KMS-11 (cell line): ENCODE measurements around the gene CCNE1.

ENCODE experiments used
- H2AFZ ChIP-seq: fragments of 200-600 bp; sonication (generic); 2 replicates; pipeline ENCODE4 v1.6.1; 2016; ENCODE audit warnings: antibody characterized with exemption, mixed run types, low read depth
- H3K27ac ChIP-seq: fragments of 200-600 bp; sonication (generic); 2 replicates; pipeline ENCODE4 v1.6.1; 2016; ENCODE audit warnings: mild to moderate bottlenecking, mixed run types
- H3K27me3 ChIP-seq: fragments of 200-600 bp; sonication (generic); 2 replicates; pipeline ENCODE4 v1.6.1; 2017; ENCODE audit warnings: mild to moderate bottlenecking, low read depth, mixed run types, moderate library complexity; ENCODE audit not compliant: insufficient read depth
- H3K36me3 ChIP-seq: fragments of 200-600 bp; sonication (generic); 2 replicates; pipeline ENCODE4 v1.6.1; 2017; ENCODE audit warnings: mild to moderate bottlenecking, mixed run types; ENCODE audit not compliant: insufficient read depth
- H3K4me1 ChIP-seq: fragments of 200-600 bp; sonication (generic); 2 replicates; pipeline ENCODE4 v1.6.1; 2016; ENCODE audit warnings: mild to moderate bottlenecking, low read depth, mixed run types; ENCODE audit not compliant: poor library complexity, severe bottlenecking
- H3K4me2 ChIP-seq: fragments of 200-600 bp; sonication (generic); 2 replicates; pipeline ENCODE4 v1.7.0; 2016; ENCODE audit warnings: mild to moderate bottlenecking, mixed run types
- H3K4me3 ChIP-seq: fragments of 200-600 bp; sonication (generic); IDR thresholded peaks from 2 replicates; pipeline ENCODE4 v1.6.1; 2017; ENCODE audit warnings: low read depth, low read length, mixed read lengths; ENCODE audit not compliant: insufficient read depth
- H3K79me2 ChIP-seq: fragments of 200-600 bp; sonication (generic); 2 replicates; pipeline ENCODE4 v1.6.1; 2016; ENCODE audit warnings: low read depth, mixed run types; ENCODE audit not compliant: insufficient read depth
- H3K9ac ChIP-seq: fragments of 200-600 bp; sonication (generic); 2 replicates; pipeline ENCODE4 v1.6.1; 2016; ENCODE audit warnings: mild to moderate bottlenecking, mixed run types
- H4K20me1 ChIP-seq: fragments of 200-600 bp; sonication (generic); 2 replicates; pipeline ENCODE4 v1.6.1; 2016; ENCODE audit warnings: mild to moderate bottlenecking, mixed run types; ENCODE audit not compliant: insufficient read depth
- CTCF ChIP-seq: fragments of 200-600 bp; sonication (generic); conservative IDR thresholded peaks from 2 replicates; pipeline ENCODE4 v1.6.1; 2017; ENCODE audit warnings: low read depth, mild to moderate bottlenecking, antibody characterized with exemption, low read length, moderate library complexity, mixed read lengths

Gene CCNE1

GRCh38 chr19:29841559-29842367 lies 30.0 kb downstream of the CCNE1 start:
- no peak for TF ChIP-seq CTCF
- H2AFZ ChIP-seq: no peak overlapping the region
- no peak overlapping the region for H3K4me3 ChIP-seq

GRCh38 chr19:29842471-29843179 lies 30.8 kb downstream of the CCNE1 start:
- TF ChIP-seq CTCF: no peak
- Histone ChIP-seq H3K4me3 (no peak overlapping the region), H3K27me3 (peaks cover 37% of the 10 kb centered on the region), H3K4me2 (no peak overlapping the region), H3K79me2 (no peaks in the 10 kb centered on the region), H3K9ac (no peak overlapping the region), H3K36me3 (no peaks in the 10 kb centered on the region), H4K20me1 (no peaks in the 10 kb centered on the region), H2AFZ (no peak overlapping the region), H3K27ac (no peak overlapping the region), H3K4me1 (peaks cover 8% of the 10 kb centered on the region)

More at GRCh38 chr19:29841559-29842367, 30.0 kb downstream of the CCNE1 start:
- Histone ChIP-seq H3K27ac (no peak overlapping the region), H3K79me2 (no peaks in the 10 kb centered on the region), H3K9ac (no peak overlapping the region), H4K20me1 (no peaks in the 10 kb centered on the region), H3K4me1 (peaks cover 8% of the 10 kb centered on the region), H3K4me2 (no peak overlapping the region), H3K36me3 (no peaks in the 10 kb centered on the region), H3K27me3 (peaks cover 37% of the 10 kb centered on the region)

- H3K36me3 ChIP-seq: no peaks in the 10 kb centered on the region
- TF ChIP-seq CTCF: no peak
- H3K27ac ChIP-seq: no peak overlapping the region
- H3K79me2 ChIP-seq: no peaks in the 10 kb centered on the region
- H3K4me3 ChIP-seq: no peak overlapping the region
- H3K9ac ChIP-seq: no peak overlapping the region
- H3K27me3 ChIP-seq: peaks cover 37% of the 10 kb centered on the region
- no peaks in the 10 kb centered on the region for H4K20me1 ChIP-seq
- H2AFZ ChIP-seq: peak overlapping the region; percentile 54; the same call in 1 of the 2 replicates
- H3K4me2 ChIP-seq: peak overlapping the region; percentile 68
- H3K4me1 ChIP-seq: peaks cover 8% of the 10 kb centered on the region
Measured at GRCh38 chr19:29843180-29844051, 31.6 kb downstream of the CCNE1 start.

GRCh38 chr19:29844891-29845573 lies 33.2 kb downstream of the CCNE1 start:
- Histone ChIP-seq H2AFZ (peak overlapping the region; percentile 98), H3K27ac (no peak overlapping the region), H3K9ac (peak overlapping the region; percentile 29; the same call in 1 of the 2 replicates), H3K27me3 (peaks cover 31% of the 10 kb centered on the region), H3K4me3 (no peak overlapping the region), H3K79me2 (no peaks in the 10 kb centered on the region), H3K4me1 (peaks cover 8% of the 10 kb centered on the region), H3K36me3 (no peaks in the 10 kb centered on the region), H4K20me1 (no peaks in the 10 kb centered on the region), H3K4me2 (peak overlapping the region; percentile 100)
- no peak for TF ChIP-seq CTCF
